NT2/D1 (cell line): ENCODE data around the gene AKR1C1.
"Not testable (repeated sequence)": the region's sequence is repeated elsewhere in the genome, so short reads cannot be mapped to it uniquely, and the experiment has no call there.

Source experiments
- SUZ12 ChIP-seq: IDR thresholded peaks from 2 replicates; pipeline ENCODE4 v1.6.1; 2011; ENCODE audit not compliant: insufficient read length, insufficient read depth; ENCODE audit errors: extremely low read depth
- YY1 ChIP-seq: IDR thresholded peaks from 2 replicates; pipeline ENCODE4 v1.6.1; 2011; ENCODE audit not compliant: insufficient read length, insufficient read depth
- ZNF274 ChIP-seq: IDR thresholded peaks from 2 replicates; pipeline ENCODE4 v1.6.1; 2011; ENCODE audit warnings: mild to moderate bottlenecking, low read depth, low read length

DNA sequence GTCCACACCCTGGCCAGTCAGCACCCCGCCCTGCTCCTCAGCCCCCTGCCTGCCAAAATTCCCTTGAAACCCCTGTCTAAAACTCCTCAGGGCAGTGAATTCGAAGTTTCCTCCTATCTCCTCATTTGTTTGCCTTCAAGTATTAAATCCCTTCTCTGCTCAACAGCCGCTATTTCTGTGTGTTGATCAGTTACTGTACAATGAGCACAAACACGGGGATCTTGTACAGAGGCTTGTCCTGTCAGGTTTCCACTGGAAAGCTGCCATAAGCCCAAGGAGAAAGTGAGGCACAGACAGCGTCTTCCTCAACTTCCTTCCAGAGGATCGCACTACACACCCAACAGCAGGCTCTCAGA lies 23.2 kb upstream of the AKR1C1 start:
- not testable (repeated sequence) for TF ChIP-seq SUZ12, YY1, ZNF274
